Measurements from ENCODE around the gene ATP6V1C2. TPM values are rescaled to one million over a fixed set of nuclear protein-coding genes. Genes with fewer than 3 reads are reported as not detected.

Gene ATP6V1C2
- polyA plus RNA-seq, 3 donors: 0.03 TPM; not detected in 2

GRCh38 chr2:10795508-10796046 lies 74.1 kb downstream of the ATP6V1C2 start:
- Mint-ChIP-seq H3K4me3 (no peak overlapping the region), H3K36me3 (peaks cover 73 to 91% of the 10 kb centered on the region in 2 donors), H3K27me3 (ENCODE audit: low read depth in 3 of 3) (no peaks in the 10 kb centered on the region), H3K4me1 (no peaks in the 10 kb centered on the region), H3K27ac (no peak overlapping the region), H3K9me3 (peaks cover 0 to 2% (median 0%) of the 10 kb centered on the region in 7 donors)
- Histone ChIP-seq H3K36me3 (replicated peaks in 1 of 2; ENCODE audit: control insufficient read depth in 1 of 2, insufficient read depth in 2 of 2, low read length in 2 of 2) (peaks cover 64 to 98% of the 10 kb centered on the region in 2 donors), H3K27me3 (ENCODE audit: control insufficient read depth in 2 of 2, insufficient read depth in 2 of 2, low read length in 2 of 2) (no peaks in the 10 kb centered on the region), H3K4me3 (replicated peaks in 1 of 3; ENCODE audit: low read depth in 2 of 3, low read length in 3 of 3) (no peak overlapping the region), H2AFZ (ENCODE audit: insufficient read depth, low read depth, low read length, poor library complexity, severe bottlenecking) (no peak overlapping the region), H4K20me1 (ENCODE audit: insufficient read depth, low read length) (peaks cover 41% of the 10 kb centered on the region), H3K27ac (ENCODE audit: low read depth in 1 of 2, low read length in 2 of 2) (no peak overlapping the region), H3K4me1 (ENCODE audit: control insufficient read depth in 1 of 2, insufficient read depth in 2 of 2, low read length in 2 of 2) (no peaks in the 10 kb centered on the region), H3K4me2 (replicated peaks; ENCODE audit: extremely low read depth, low read length, poor library complexity, severe bottlenecking) (no peak overlapping the region), H3K9me3 (replicated peaks in 1 of 2; ENCODE audit: control insufficient read depth in 1 of 2, insufficient read depth in 1 of 2, low read length in 2 of 2) (no peaks in the 10 kb centered on the region), H3K79me2 (ENCODE audit: insufficient read depth, low read length) (peaks cover 45% of the 10 kb centered on the region), H3K9ac (ENCODE audit: insufficient read depth, low read length, poor library complexity, severe bottlenecking) (no peak overlapping the region)
- DNase-seq: no peak
- intact Hi-C loops (cut with micrococcal nuclease): no loop called here
- TF ChIP-seq CTCF (IDR thresholded peaks at IDR 0.05): no peak
- WGBS (ENCODE audit: insufficient coverage): 67% methylated on average over 6 of the region's 7 CpGs

- Histone ChIP-seq H3K27me3 (ENCODE audit: control insufficient read depth in 2 of 2, insufficient read depth in 2 of 2, low read length in 2 of 2) (no peaks in the 10 kb centered on the region), H2AFZ (ENCODE audit: insufficient read depth, low read depth, low read length, poor library complexity, severe bottlenecking) (no peak overlapping the region), H3K4me1 (ENCODE audit: control insufficient read depth in 1 of 2, insufficient read depth in 2 of 2, low read length in 2 of 2) (no peaks in the 10 kb centered on the region), H3K27ac (ENCODE audit: low read depth in 1 of 2, low read length in 2 of 2) (no peak overlapping the region), H3K4me2 (replicated peaks; ENCODE audit: extremely low read depth, low read length, poor library complexity, severe bottlenecking) (no peak overlapping the region), H3K79me2 (ENCODE audit: insufficient read depth, low read length) (peaks cover 56% of the 10 kb centered on the region), H3K9me3 (replicated peaks in 1 of 2; ENCODE audit: control insufficient read depth in 1 of 2, insufficient read depth in 1 of 2, low read length in 2 of 2) (no peaks in the 10 kb centered on the region), H4K20me1 (ENCODE audit: insufficient read depth, low read length) (peaks cover 52% of the 10 kb centered on the region), H3K4me3 (replicated peaks in 1 of 3; ENCODE audit: low read depth in 2 of 3, low read length in 3 of 3) (no peak overlapping the region), H3K9ac (ENCODE audit: insufficient read depth, low read length, poor library complexity, severe bottlenecking) (no peak overlapping the region), H3K36me3 (replicated peaks in 1 of 2; ENCODE audit: control insufficient read depth in 1 of 2, insufficient read depth in 2 of 2, low read length in 2 of 2) (peaks cover 63 to 98% of the 10 kb centered on the region in 2 donors)
- no peak for TF ChIP-seq CTCF (IDR thresholded peaks at IDR 0.05)
- H3K9me3 Mint-ChIP-seq: no peaks in the 10 kb centered on the region
- no peaks in the 10 kb centered on the region for H3K4me1 Mint-ChIP-seq
- WGBS (ENCODE audit: insufficient coverage): no CpG with 5 or more reads among the region's 2 CpGs
- no peak for DNase-seq
- H3K27ac Mint-ChIP-seq: no peak overlapping the region
- intact Hi-C loops (cut with micrococcal nuclease): no loop called here
- H3K27me3 Mint-ChIP-seq (ENCODE audit: low read depth in 3 of 3): no peaks in the 10 kb centered on the region
- peaks cover 72 to 91% of the 10 kb centered on the region in 2 donors for H3K36me3 Mint-ChIP-seq
- H3K4me3 Mint-ChIP-seq: no peak overlapping the region
Observed at GRCh38 chr2:10796703-10797102, 75.3 kb downstream of the ATP6V1C2 start.

All from CD14-positive monocyte (primary cell).